Breast epithelium (tissue), 3 donors: Measurements from ENCODE around the gene C12orf57.

Experiments
- CTCF ChIP-seq, 3 donors: fragments of 450-650 bp; IDR thresholded peaks; one replicate each; pipeline ENCODE4 v1.5.1; 2016 to 2017; ENCODE audit warnings: antibody characterized with exemption in 3 of 3, mild to moderate bottlenecking in 3 of 3, moderate library complexity in 3 of 3
- POLR2AphosphoS5 ChIP-seq, 3 donors: sonication (generic); formaldehyde crosslinking; IDR thresholded peaks; one replicate each; pipeline ENCODE4 v1.6.1; 2017; ENCODE audit warnings: antibody characterized with exemption in 3 of 3

GRCh38 chr12:6916426-6917200 lies 27.2 kb upstream of the C12orf57 start:
- TF ChIP-seq POLR2AphosphoS5 (IDR thresholded peaks at IDR 0.05) (no peak), CTCF (IDR thresholded peaks at IDR 0.05) (no peak)
